ENCODE measurements around the gene DENND1A.

DENND1A gene

DNA sequence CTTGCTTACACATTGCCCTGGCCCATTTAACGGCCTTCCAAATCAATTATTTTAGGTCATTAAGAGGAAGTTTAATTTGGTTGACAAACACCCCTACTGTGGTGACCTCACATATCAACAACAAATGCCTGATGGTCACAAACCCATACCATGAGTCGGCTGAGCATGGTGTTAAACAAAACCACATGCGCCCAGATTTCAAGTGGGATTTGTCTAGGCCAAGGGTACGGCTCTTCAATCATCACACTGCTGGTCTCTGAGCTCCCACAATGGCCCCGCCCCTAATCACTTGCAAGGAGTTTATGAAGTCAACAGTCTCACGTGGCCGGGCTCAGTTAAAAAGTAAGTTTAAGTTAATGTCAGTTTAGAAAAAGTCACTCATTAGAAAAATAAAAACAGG lies 330.1 kb downstream of the DENND1A start:
- H3K4me3 ChIP-seq (ENCODE audit: low read depth, low read length), result no peak overlapping the region
- no peak for TF ChIP-seq CTCF (conservative IDR thresholded peaks at IDR 0.05; ENCODE audit: low read depth, low read length)
- no peak for DNase-seq (ENCODE audit: low read depth)

GRCh38 chr9:123597876-123598556 lies 331.9 kb downstream of the DENND1A start:
- no peak for DNase-seq (ENCODE audit: low read depth)
- H3K4me3 ChIP-seq (ENCODE audit: low read depth, low read length), result no peak overlapping the region
- no peak for TF ChIP-seq CTCF (conservative IDR thresholded peaks at IDR 0.05; ENCODE audit: low read depth, low read length)

- no peak for TF ChIP-seq CTCF (conservative IDR thresholded peaks at IDR 0.05; ENCODE audit: low read depth, low read length)
- no peak for DNase-seq (ENCODE audit: low read depth)
- no peak overlapping the region for H3K4me3 ChIP-seq (ENCODE audit: low read depth, low read length)
These were observed 332.9 kb downstream of the DENND1A start for GRCh38 chr9:123597048-123597447.

GRCh38 chr9:123591283-123591682 lies 338.6 kb downstream of the DENND1A start:
- DNase-seq (ENCODE audit: low read depth), result no peak
- no peak overlapping the region for H3K4me3 ChIP-seq (ENCODE audit: low read depth, low read length)
- no peak for TF ChIP-seq CTCF (conservative IDR thresholded peaks at IDR 0.05; ENCODE audit: low read depth, low read length)

DNA sequence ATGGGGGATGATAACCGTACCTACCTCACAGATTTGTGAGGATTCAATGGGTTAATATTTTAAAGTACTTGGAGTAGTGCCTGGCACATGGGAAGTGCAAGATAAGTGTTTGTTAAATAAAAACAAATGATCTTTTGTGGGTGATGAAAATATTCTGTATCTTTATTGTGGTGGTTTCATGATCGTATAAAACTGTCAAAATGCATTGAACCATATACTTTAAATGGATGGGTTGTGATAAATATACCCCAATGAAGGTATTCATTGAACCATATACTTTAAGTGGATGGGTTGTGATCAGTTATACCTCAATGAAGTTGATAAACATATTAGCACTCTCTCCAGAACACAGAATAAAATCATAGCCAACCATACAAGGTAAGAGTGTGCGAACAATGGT lies 339.4 kb downstream of the DENND1A start:
- no peak overlapping the region for H3K4me3 ChIP-seq (ENCODE audit: low read depth, low read length)
- no peak for TF ChIP-seq CTCF (conservative IDR thresholded peaks at IDR 0.05; ENCODE audit: low read depth, low read length)
- no peak for DNase-seq (ENCODE audit: low read depth)

DNA sequence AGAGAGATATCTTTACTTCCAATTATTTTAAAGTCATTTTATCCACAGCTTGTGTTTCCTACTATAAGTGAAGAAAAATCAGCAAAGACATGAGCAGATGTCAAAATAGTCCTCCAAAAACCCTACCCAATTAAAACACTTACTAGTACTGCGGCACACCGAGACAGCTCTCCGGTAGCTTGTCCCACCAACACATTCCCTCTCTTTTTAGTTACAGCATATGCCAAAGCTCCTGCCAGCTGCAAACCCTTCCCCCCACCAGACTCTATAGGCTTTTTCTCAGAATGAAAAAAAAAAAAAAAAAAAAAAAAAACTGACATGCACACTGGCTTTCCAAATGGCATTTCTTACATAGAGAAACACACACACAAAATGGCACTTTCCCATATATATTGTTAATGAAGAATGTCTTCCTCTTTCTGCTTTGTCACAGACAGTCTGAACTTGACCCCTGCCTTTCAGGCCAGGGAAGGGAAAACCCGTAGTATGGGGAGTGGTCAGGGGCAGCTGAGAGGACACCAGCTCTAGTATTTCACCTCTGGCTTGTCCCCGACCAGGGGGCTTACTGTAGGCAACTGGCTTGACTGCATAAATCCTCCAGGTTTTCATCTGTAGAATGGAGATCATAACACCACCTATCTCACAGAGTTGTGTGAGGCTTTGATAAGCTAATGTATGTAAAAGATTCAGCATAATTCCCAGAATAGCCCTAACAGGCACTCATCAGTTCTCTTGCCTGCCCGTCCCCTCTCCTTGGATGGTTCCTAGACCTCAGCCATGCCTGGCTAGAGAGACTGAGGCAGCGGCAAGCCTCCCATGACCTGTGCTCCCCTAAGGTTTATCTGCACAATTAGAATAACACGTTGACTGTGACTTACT lies 340.3 kb downstream of the DENND1A start:
- DNase-seq (ENCODE audit: low read depth), result no peak
- no peak for TF ChIP-seq CTCF (conservative IDR thresholded peaks at IDR 0.05; ENCODE audit: low read depth, low read length)
- H3K4me3 ChIP-seq (ENCODE audit: low read depth, low read length), result no peak overlapping the region
